HEK293T (cell line): Measurements from ENCODE around the gene SNRNP200.

Experiments
- ARNT ChIP-seq: fragments of 450-650 bp; IDR thresholded peaks from 2 replicates; pipeline ENCODE4 v1.6.1; 2017; ENCODE audit warnings: mild to moderate bottlenecking
- BHLHE40 ChIP-seq: fragments of 450-650 bp; IDR thresholded peaks from 2 replicates; pipeline ENCODE4 v1.6.1; 2016; ENCODE audit warnings: mild to moderate bottlenecking, moderate library complexity, borderline replicate concordance
- CTBP1 ChIP-seq: fragments of 450-650 bp; IDR thresholded peaks from 2 replicates; pipeline ENCODE4 v1.6.1; 2016; ENCODE audit warnings: borderline replicate concordance
- ELF4 ChIP-seq: fragments of 450-650 bp; IDR thresholded peaks from 2 replicates; pipeline ENCODE4 v1.6.1; 2017; ENCODE audit warnings: antibody characterized with exemption
- FOXA1 ChIP-seq: fragments of 450-650 bp; IDR thresholded peaks from 2 replicates; pipeline ENCODE4 v1.6.1; 2016; ENCODE audit warnings: mild to moderate bottlenecking
- FOXM1 ChIP-seq: fragments of 450-650 bp; IDR thresholded peaks from 2 replicates; pipeline ENCODE4 v1.6.1; 2017; ENCODE audit warnings: mild to moderate bottlenecking, borderline replicate concordance
- HDGF ChIP-seq: fragments of 450-650 bp; IDR thresholded peaks from 2 replicates; pipeline ENCODE4 v1.6.1; 2017; ENCODE audit warnings: antibody characterized with exemption, borderline replicate concordance
- L3MBTL2 ChIP-seq: fragments of 450-650 bp; conservative IDR thresholded peaks from 2 replicates; pipeline ENCODE4 v1.6.1; 2016; ENCODE audit warnings: mild to moderate bottlenecking
- LEF1 ChIP-seq: fragments of 450-650 bp; IDR thresholded peaks from 2 replicates; pipeline ENCODE4 v1.6.1; 2017; ENCODE audit warnings: mild to moderate bottlenecking, borderline replicate concordance
- NFRKB ChIP-seq: fragments of 450-650 bp; IDR thresholded peaks from 2 replicates; pipeline ENCODE4 v1.6.1; 2016; ENCODE audit warnings: mild to moderate bottlenecking, moderate library complexity
- SP1 ChIP-seq: fragments of 450-650 bp; IDR thresholded peaks from 2 replicates; pipeline ENCODE4 v1.6.1; 2017
- SUZ12 ChIP-seq: fragments of 450-650 bp; IDR thresholded peaks from 2 replicates; pipeline ENCODE4 v1.6.1; 2016; ENCODE audit warnings: mild to moderate bottlenecking
- TARDBP ChIP-seq: fragments of 450-650 bp; IDR thresholded peaks from 2 replicates; pipeline ENCODE4 v1.6.1; 2016

GRCh38 chr2:96264656-96265348, 40.5 kb downstream of the SNRNP200 start:
- TF ChIP-seq SP1 (no peak), SUZ12 (no peak), CTBP1 (no peak), FOXM1 (no peak), ARNT (no peak), L3MBTL2 (no peak), BHLHE40 (no peak), LEF1 (no peak), HDGF (no peak), ELF4 (no peak), TARDBP (no peak), FOXA1 (no peak), NFRKB (no peak)
